ENCODE data around the gene SMIM29.

Gene SMIM29

GRCh38 chr6:34248727-34249468, at the start of gene SMIM29:
SMIM29 (minus strand) TSS chr6:34249006; CDS start chr6:34247791, 1,215 bp downstream.
- in situ Hi-C loops (cut with MboI; ENCODE audit: low sequenced_read_pairs): loop anchor here (10.0 kb wide), 1 partner anchor 166 kb away; no protein-coding TSS in a partner anchor

GRCh38 chr6:34295721-34296120, 46.9 kb upstream of the SMIM29 start:
- in situ Hi-C loops (cut with MboI; ENCODE audit: low sequenced_read_pairs): no loop called here

GRCh38 chr6:34292954-34293353, 44.1 kb upstream of the SMIM29 start:
- in situ Hi-C loops (cut with MboI; ENCODE audit: low sequenced_read_pairs): no loop called here

DNA sequence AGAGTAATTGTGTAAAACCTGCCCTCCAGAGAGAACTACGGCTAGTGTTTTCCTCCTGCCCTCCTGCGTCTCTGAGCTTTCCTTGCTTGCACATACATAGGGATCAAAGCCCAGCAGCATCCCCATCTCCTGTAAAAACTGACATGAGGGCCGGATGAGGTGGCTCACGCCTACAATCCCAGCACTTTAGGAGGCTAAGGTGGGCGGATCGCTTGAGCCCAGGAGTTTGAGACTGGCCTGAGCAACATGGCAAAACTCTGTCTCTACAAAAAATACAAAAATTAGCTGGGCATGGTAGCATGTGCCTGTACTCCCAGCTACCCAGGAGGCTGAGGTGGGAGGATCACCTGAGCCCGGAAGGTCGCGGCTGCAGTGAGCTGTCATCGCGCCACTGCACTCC, 40.3 kb upstream of the SMIM29 start:
- in situ Hi-C loops (cut with MboI; ENCODE audit: low sequenced_read_pairs): no loop called here

GRCh38 chr6:34288581-34288980, 39.8 kb upstream of the SMIM29 start:
- in situ Hi-C loops (cut with MboI; ENCODE audit: low sequenced_read_pairs): no loop called here

- in situ Hi-C loops (cut with MboI; ENCODE audit: low sequenced_read_pairs): no loop called here
Measured at GRCh38 chr6:34285448-34286164, 36.8 kb upstream of the SMIM29 start.

DNA sequence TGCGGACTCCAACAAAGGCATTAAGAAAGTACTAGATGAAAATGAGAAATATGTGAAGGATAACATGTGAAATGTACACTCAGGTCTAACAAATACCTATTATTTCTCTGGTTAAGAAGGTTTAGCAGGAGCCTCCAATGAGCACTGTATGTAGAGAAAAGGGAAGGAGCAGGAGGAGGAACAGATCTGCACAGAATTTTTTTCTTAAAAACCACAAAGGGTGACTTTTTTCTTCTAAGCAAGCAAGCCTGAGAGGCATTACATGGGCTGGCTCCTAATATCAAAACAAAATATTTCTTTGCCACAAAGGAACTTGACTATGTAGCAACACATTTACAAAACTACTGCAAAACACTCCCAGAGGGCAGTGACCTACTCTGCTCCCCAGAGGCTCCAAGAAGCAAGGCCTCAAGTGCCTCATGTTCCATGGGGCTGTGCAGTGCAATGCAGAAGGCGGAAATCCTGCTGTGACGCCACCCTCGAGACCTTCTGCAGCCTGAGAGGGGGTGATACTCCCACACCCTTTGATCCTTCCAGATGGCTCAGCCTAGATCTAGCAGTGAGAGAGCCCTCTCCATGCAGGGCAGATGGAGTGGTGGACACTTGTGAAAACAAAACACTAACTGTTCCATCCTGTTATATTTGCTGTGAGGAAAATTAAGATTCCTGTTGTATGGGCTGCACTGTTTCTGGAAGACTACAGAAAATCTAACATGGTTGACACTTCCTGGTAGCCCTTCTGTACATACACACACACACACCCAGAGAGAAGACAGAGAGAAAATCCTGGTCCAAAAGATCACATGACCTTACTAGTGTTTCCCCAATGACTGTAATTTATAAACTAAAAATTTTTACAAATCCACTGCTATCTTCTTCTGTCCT, 36.0 kb upstream of the SMIM29 start:
- in situ Hi-C loops (cut with MboI; ENCODE audit: low sequenced_read_pairs): no loop called here

DNA sequence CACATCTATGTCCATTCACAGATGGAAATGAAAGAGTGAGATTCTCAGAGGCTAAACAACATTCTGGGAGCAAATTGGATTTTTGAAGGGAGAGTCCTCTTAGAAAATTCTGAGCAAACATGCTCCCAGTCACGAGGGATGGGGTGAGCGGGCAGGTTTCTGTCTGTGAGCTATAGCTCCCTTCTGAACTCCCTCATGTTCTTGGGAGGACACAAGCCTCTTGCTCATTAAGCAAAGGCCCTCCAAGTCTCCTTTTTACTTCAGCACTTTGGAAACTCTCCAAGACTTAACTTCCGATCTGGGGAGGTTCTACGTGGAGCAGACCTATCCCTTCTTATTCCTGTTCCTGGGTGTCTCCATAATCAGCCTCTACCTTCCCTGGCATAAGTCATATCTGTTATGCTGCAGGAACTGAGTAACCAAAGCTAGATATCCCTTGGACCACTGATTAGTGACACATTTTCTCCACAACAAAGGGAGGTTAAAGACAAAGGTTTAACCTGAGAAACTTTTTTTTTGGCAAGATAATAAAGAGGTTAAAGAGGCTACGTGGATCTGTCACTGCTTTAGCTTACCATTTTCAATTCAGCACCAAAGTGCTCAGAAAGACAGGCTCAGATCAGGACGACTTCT, 33.0 kb upstream of the SMIM29 start:
- in situ Hi-C loops (cut with MboI; ENCODE audit: low sequenced_read_pairs): no loop called here

- in situ Hi-C loops (cut with MboI; ENCODE audit: low sequenced_read_pairs): no loop called here
Measured at GRCh38 chr6:34280216-34280615, 31.4 kb upstream of the SMIM29 start.

GRCh38 chr6:34278833-34279232, 30.0 kb upstream of the SMIM29 start:
- in situ Hi-C loops (cut with MboI; ENCODE audit: low sequenced_read_pairs): no loop called here

DNA sequence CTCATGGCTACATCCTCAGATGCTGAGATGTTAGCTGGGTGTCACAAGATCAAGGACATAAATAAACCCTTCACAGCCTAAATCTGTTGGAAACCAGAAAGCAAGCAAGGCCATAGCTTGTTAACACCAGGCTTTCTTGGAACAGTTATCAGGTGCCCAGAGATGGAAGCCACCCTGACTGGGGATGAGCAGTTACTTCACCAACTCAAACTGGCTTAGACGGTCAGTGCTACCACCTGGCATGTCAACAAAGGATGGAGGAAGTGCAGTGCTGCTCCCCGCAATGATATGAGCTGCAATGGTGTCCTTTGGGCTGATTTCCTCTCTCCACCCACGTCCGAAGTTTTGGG, 28.9 kb upstream of the SMIM29 start:
- in situ Hi-C loops (cut with MboI; ENCODE audit: low sequenced_read_pairs): no loop called here

DNA sequence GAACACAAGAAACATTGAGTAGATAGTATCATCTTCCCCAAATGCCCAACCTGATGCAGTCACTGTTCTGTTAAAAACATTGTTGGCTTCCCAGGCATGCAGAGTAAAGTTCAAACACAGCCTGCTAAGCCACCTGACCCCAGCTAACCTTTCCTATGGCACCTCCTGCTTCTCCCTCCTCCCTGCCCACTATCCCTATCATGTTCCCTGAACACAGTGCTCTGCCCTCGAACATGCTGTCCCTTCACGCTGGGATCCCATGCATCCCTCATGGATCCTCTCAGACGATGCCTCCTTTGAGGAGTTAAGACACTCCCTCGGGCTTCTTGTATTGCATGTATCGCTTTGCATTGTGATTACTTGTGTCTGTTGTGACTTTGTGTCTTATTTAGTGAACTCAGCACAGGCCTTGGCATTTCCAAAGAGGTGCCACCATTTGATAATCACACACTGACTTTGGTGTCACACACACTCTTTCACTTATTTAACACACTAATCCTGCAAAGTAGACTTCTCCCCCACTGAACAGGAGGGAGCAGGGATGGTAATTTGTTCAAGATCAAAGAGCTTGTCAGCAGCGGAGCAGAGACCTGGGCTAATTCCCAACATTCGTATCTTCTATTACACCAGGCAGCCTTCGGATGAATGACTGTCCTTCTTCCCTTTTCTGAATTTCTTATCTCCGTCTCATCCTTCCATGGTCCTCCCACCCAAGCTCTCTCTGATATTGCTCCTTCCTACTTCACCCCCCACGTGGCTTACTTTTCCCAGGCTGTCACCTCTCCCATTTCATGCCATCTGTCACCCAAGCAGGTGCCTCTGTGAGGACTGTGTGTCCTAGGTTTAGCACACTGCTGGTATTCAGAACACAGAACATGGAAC, 28.3 kb upstream of the SMIM29 start:
- in situ Hi-C loops (cut with MboI; ENCODE audit: low sequenced_read_pairs): no loop called here

- in situ Hi-C loops (cut with MboI; ENCODE audit: low sequenced_read_pairs): no loop called here
Measured at GRCh38 chr6:34276191-34276590, 27.4 kb upstream of the SMIM29 start.

- in situ Hi-C loops (cut with MboI; ENCODE audit: low sequenced_read_pairs): no loop called here
Measured at GRCh38 chr6:34275128-34275804, 26.5 kb upstream of the SMIM29 start.

GRCh38 chr6:34274129-34274528, 25.3 kb upstream of the SMIM29 start:
- in situ Hi-C loops (cut with MboI; ENCODE audit: low sequenced_read_pairs): no loop called here

GRCh38 chr6:34273242-34273805, 24.5 kb upstream of the SMIM29 start:
- in situ Hi-C loops (cut with MboI; ENCODE audit: low sequenced_read_pairs): no loop called here

DNA sequence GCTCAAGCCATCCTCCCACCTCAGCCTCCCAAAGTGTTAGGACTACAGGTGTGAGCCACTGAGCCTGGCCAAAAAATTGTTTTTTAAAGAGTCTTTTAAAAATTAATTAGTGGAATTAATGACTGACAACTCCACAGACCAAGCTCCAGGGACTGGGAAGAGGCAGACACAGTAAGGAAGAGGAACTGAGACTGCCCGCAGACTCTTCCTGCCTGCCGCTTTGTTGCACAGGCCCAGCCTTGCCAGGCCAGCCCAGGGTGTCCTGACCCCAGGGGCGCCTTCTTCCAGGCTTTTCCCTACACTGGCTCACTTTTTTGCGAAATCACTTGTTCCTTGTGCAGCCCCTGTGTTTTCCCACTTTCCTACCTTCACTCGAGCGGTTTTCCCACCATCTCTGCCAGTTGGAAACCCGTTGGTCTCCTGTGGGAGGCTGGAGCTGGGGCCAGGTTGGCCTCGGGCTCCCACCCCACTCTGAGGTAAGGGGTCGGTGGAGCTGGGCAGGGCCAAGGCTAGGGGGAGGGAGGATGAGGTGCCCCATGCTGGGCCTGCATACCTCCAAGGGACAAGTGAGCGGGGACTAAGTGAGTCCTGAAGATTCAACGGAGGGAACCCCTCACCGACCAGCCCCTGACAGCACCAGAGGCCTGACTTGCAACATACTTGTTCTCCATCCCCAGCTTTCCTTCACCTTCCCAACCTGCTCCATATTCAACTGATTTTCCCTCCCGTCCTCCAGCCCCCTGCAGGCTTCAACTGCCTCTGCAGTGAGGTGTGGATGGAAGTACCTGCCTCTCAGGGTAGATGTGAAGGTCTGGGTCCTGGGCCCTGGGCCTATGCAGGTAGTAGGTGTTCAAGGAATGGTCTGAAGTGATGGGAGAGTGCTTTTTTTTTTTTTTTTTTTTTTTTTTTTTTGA, 23.5 kb upstream of the SMIM29 start:
- in situ Hi-C loops (cut with MboI; ENCODE audit: low sequenced_read_pairs): no loop called here

Data from HL-60/S4 treated with phorbol 12-myristate 13-acetate at 8.2 ng/mL for 4 days and 3 days (cell line).